Gastrocnemius medialis (tissue), 4 donors: ENCODE data around the gene C1QTNF1.

Source experiments
- POLR2A ChIP-seq, 2 donors: fragments of 450-650 bp; IDR thresholded peaks; one replicate each; pipeline ENCODE4 v1.6.1; 2017; ENCODE audit warnings: antibody characterized with exemption in 2 of 2, mild to moderate bottlenecking in 2 of 2, moderate library complexity in 2 of 2
- TF ChIP-seq, protein P1 (sequence below), 5 experiments: fragments of 450-650 bp in 3 of 5; fragments of 200-600 bp in 2 of 5; sonication (generic) in 2 of 5; IDR thresholded peaks in 4 of 5; conservative IDR thresholded peaks in 1 of 5; 1 replicate in 4 of 5; 2 replicates in 1 of 5; pipeline ENCODE4 v1.5.1; 2016 to 2019; ENCODE audit warnings: antibody characterized with exemption in 5 of 5, mild to moderate bottlenecking in 3 of 5, moderate library complexity in 3 of 5

DNA sequence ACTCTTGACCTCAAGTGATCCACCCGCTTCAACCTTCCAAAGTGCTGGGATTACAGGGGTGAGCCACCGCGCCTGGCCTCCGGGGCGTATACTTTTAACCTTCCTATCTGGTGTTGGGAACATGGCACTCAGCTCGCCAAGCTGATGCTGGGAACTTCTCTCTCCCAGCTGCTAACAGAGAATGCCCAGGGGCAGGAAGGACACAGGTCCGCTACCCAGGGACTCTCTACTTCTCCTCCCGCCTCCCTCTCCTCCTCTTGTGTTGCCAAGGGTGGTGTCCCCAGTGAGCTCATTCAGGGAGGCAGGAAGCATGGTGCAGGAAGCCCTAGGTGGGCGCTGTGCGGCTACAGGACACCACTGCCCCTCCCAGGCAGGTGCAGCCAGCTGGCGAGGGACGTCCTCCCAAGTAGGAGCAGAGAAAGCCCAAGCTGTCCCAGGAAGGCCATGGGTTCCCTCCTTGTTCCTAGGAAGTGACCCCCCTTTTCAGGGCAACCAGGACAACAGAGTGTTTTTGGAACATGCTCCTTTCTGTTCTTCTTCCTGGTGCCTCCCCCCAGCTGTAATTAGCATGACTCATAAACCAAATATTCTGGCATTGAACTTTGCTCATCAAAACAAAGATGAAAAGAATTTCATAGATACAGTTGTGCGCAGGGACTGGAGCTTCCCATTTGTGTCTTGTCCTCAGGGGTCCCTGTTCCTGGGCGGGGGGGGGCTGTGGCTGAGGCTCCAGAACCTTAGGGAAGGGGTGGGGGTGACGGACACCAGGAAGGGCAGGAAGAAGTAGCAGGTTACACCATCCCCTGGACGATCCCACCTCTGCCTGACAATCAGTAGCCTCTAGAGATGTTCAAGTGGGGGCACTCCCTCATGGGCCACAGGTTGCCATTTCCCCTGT is 2.7 kb downstream of the C1QTNF1 start:
- TF ChIP-seq, protein P1, sequence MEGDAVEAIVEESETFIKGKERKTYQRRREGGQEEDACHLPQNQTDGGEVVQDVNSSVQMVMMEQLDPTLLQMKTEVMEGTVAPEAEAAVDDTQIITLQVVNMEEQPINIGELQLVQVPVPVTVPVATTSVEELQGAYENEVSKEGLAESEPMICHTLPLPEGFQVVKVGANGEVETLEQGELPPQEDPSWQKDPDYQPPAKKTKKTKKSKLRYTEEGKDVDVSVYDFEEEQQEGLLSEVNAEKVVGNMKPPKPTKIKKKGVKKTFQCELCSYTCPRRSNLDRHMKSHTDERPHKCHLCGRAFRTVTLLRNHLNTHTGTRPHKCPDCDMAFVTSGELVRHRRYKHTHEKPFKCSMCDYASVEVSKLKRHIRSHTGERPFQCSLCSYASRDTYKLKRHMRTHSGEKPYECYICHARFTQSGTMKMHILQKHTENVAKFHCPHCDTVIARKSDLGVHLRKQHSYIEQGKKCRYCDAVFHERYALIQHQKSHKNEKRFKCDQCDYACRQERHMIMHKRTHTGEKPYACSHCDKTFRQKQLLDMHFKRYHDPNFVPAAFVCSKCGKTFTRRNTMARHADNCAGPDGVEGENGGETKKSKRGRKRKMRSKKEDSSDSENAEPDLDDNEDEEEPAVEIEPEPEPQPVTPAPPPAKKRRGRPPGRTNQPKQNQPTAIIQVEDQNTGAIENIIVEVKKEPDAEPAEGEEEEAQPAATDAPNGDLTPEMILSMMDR (IDR thresholded peaks at IDR 0.05 in 4 of 5, conservative IDR thresholded peaks at IDR 0.05 in 1 of 5): no peak
- peak in 1 of 2 donors; percentile 21 for TF ChIP-seq POLR2A (IDR thresholded peaks at IDR 0.05)
